OCI-LY7 (cell line): ENCODE measurements around the gene MARF1.

ENCODE experiments used
- CTCF ChIP-seq: fragments of 200-600 bp; sonication (generic); conservative IDR thresholded peaks from 2 replicates; pipeline ENCODE4 v1.5.1; 2014; ENCODE audit warnings: mild to moderate bottlenecking, antibody characterized with exemption, low read length, moderate library complexity, mixed read lengths
- EZH2phosphoT487 ChIP-seq: fragments of 200-600 bp; sonication (generic); IDR thresholded peaks from 2 replicates; pipeline ENCODE4 v1.6.1; 2018; ENCODE audit warnings: low read depth, borderline replicate concordance, mild to moderate bottlenecking, mixed run types, antibody characterized with exemption, low read length, moderate library complexity, mixed read lengths

- TF ChIP-seq CTCF (no peak), EZH2phosphoT487 (no peak)
Measured at GRCh38 chr16:15686287-15686686, 43.3 kb upstream of the MARF1 start.
